Measurements from ENCODE around the gene VTA1.
"Not testable (repeated sequence)": the region's sequence is repeated elsewhere in the genome, so short reads cannot be mapped to it uniquely, and the experiment has no call there.

VTA1 gene

DNA sequence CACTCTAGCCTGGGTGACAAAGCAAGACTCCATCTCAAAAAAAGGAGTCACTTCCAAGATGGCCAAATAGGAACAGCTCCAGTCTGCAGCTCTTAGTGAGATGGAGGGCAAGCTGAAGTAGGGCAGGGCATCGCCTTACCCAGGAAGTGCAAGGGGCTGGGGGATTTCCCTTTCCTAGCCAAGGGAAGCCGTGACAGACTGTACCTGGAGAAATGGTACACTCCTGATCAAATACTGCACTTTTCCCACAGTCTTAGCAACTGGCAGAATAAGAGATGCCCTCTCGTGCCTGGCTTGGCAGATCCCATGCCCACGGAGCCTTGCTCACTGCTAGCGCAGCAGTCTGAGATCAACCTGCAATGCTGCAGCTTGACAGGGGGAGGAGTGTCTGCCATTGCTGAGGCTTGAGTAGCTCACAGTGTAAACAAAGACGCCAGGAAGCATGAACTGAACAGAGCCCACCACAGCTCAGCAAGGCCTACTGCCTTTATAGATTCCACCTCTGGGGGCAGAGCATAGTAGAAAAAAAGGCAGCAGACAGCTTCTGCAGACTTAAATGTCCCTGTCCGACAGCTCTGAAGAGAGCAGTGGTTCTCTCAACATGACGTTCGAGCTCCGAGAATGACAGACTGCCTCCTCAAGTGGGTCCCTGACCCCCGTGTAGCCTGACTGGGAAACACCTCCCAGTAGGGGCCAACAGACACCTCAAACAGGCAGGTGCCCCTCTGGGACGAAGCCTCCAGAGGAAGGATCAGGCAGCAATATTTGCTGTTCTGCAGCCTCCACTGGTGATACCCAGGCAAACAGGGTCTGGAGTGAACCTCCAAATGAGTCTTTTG is 85.4 kb downstream of the VTA1 start:
- peak; percentile 41 for DNase-seq (ENCODE audit: low read depth)
- TF ChIP-seq, protein P1, sequence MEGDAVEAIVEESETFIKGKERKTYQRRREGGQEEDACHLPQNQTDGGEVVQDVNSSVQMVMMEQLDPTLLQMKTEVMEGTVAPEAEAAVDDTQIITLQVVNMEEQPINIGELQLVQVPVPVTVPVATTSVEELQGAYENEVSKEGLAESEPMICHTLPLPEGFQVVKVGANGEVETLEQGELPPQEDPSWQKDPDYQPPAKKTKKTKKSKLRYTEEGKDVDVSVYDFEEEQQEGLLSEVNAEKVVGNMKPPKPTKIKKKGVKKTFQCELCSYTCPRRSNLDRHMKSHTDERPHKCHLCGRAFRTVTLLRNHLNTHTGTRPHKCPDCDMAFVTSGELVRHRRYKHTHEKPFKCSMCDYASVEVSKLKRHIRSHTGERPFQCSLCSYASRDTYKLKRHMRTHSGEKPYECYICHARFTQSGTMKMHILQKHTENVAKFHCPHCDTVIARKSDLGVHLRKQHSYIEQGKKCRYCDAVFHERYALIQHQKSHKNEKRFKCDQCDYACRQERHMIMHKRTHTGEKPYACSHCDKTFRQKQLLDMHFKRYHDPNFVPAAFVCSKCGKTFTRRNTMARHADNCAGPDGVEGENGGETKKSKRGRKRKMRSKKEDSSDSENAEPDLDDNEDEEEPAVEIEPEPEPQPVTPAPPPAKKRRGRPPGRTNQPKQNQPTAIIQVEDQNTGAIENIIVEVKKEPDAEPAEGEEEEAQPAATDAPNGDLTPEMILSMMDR (IDR thresholded peaks at IDR 0.05; ENCODE audit: low read length, missing control alignments) = peak; percentile 28
- H3K4me3 ChIP-seq (replicated peaks; ENCODE audit: low read depth, low read length) = not testable (repeated sequence)

DNA sequence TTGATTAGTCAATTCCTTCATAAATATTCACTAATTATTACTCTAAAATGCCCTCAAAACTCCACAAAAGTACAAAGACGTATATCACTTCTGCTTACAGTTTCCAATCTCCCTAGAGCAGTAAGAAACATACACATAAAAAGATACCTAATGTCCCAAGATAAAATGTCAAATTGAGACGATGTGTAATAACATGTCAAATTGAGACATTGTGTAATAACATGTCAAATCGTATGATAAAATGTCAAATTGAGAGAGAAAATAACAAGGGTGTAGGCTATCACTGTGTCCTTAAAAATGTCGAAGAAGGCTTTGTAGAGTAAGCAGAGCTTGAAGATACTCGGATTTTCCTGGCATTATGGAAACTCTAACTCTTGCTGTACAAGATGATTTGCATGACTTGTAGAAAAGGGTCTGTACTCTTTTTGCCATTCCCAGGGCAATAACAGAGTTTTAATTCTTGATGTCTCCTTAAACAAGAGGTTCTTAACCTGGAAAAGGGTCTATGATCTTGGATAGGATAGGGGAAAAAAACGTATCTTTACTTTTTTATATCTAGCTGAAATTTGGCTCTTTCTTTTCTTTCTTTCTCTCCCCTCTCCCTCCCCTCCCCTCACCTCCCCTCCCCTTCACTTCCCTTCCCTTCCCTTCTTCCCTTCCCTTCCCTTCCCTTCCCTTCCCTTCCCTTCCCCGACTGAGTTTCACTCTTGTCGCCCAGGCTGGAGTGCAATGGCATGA is 87.1 kb downstream of the VTA1 start:
- H3K4me3 ChIP-seq (replicated peaks; ENCODE audit: low read depth, low read length) = no peak overlapping the region

DNA sequence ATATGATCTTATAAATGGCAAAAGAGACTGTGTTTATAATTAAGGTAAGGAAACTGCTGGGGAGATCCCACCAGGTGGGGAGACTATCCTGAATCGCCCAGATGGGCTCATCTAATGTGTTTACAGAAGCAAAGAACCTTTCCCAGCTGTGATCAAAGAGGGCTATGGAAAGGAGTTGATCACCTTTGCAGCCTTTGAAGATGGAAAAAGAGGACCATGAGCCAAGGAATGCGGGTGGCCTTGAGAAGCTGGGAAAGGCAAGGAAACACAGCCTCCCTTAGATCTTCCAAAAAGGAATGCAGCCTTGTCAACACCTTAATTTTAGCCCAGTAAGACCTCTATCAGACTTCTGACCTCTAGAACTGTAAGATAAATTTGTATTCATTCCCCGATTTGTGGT is 88.2 kb downstream of the VTA1 start:
- DNase-seq (ENCODE audit: low read depth) = no peak
- no peak overlapping the region for H3K4me3 ChIP-seq (replicated peaks; ENCODE audit: low read depth, low read length)
- TF ChIP-seq, protein P1 (IDR thresholded peaks at IDR 0.05; ENCODE audit: low read length, missing control alignments) = no peak

More for the DNA sequence above, 87.1 kb downstream of the VTA1 start:
- TF ChIP-seq, protein P1 (IDR thresholded peaks at IDR 0.05; ENCODE audit: low read length, missing control alignments) = no peak
- no peak for DNase-seq (ENCODE audit: low read depth)

DNA sequence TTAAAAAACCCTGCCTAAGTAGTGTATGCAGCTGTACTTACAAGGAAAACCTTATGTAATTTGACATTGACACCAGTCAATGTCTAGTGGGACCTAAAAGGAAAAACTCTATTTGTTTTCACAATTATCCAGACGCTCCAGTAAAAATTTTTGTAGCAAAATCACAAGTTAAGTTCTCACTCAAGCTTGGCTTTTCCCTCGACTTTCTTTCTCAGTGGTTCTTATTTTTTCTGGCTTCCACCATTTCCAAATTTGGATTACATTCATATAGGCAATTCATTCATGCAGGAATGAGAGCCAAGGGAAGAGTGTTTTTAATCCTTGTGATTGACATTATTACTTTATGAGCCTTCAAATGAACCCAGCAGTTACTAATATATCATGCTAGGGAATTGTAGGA is 88.7 kb downstream of the VTA1 start:
- DNase-seq (ENCODE audit: low read depth) = no peak
- TF ChIP-seq, protein P1 (IDR thresholded peaks at IDR 0.05; ENCODE audit: low read length, missing control alignments) = no peak
- no peak overlapping the region for H3K4me3 ChIP-seq (replicated peaks; ENCODE audit: low read depth, low read length)

DNA sequence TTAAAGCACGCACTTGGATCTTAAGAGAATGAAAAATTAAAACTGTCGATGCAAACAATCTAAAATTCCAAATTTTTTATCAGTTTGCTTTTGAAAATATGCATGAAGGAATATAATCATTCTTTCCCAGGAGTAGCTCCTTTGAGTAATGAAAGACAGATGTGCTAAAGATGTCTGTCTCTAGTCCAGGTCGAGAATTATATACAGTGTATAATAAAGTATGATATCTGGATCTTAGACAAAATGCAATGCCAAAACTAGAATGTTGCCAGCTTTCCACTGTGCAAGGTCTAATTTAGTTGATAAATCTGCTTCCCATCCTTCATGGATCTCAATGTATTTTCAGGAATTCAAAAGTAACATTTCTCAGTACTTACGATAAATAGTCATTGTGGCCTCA is 89.6 kb downstream of the VTA1 start:
- TF ChIP-seq, protein P1 (IDR thresholded peaks at IDR 0.05; ENCODE audit: low read length, missing control alignments) = no peak
- DNase-seq (ENCODE audit: low read depth) = no peak
- H3K4me3 ChIP-seq (replicated peaks; ENCODE audit: low read depth, low read length) = no peak overlapping the region

DNA sequence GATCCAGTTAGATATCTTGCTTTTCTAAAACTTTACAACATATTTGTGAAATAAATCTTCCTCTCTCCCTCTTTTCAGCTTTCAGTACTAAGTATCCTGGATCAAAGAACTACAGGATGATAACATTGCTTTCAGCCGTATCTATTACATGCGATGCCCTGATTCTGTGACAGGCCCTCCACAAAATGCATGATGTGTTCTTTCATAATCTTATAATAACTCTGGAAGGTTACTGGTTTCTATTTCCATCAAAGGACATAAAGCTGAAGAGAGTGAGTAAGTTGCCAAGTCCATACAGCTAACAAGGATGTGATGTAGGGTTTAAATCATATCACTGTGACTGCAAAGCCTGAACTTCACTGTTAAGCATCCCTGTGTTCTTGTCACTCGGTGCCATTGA is 91.8 kb downstream of the VTA1 start:
- no peak for DNase-seq (ENCODE audit: low read depth)
- TF ChIP-seq, protein P1 (IDR thresholded peaks at IDR 0.05; ENCODE audit: low read length, missing control alignments) = no peak
- no peak overlapping the region for H3K4me3 ChIP-seq (replicated peaks; ENCODE audit: low read depth, low read length)

Data from fibroblast of pulmonary artery (primary cell).